ENCODE measurements around the gene RNU2-63P.
"Not testable (repeated sequence)": the region's sequence is repeated elsewhere in the genome, so short reads cannot be mapped to it uniquely, and the experiment has no call there.

The RNU2-63P gene

GRCh38 chr2:88027697-88028389 is 11.5 kb upstream of the RNU2-63P start:
- DNase-seq, result no peak

- no peak for DNase-seq
Measured at GRCh38 chr2:88024509-88024908, 8.2 kb upstream of the RNU2-63P start.

- no peak for DNase-seq
Measured at GRCh38 chr2:88022669-88022921, 6.2 kb upstream of the RNU2-63P start.

GRCh38 chr2:88019985-88020384 is 3.6 kb upstream of the RNU2-63P start:
- DNase-seq, result no peak

GRCh38 chr2:88018909-88019308 is 2.6 kb upstream of the RNU2-63P start:
- no peak for DNase-seq

GRCh38 chr2:88018077-88018805 is 1.9 kb upstream of the RNU2-63P start:
- DNase-seq, result not testable (repeated sequence)

GRCh38 chr2:88017780-88018038 is 1.4 kb upstream of the RNU2-63P start:
- DNase-seq, result not testable (repeated sequence)

- no peak for DNase-seq
Measured at GRCh38 chr2:88016960-88017779, 823 bp upstream of the RNU2-63P start.

GRCh38 chr2:88011011-88011410 is 5.3 kb downstream of the RNU2-63P start:
- no peak for DNase-seq

- no peak for DNase-seq
Measured at GRCh38 chr2:88010136-88010535, 6.2 kb downstream of the RNU2-63P start.

GRCh38 chr2:88006912-88007439 is 9.4 kb downstream of the RNU2-63P start:
- no peak for DNase-seq

- DNase-seq, result no peak
Measured at GRCh38 chr2:88005776-88006175, 10.6 kb downstream of the RNU2-63P start.

GRCh38 chr2:88003074-88003755 is 13.1 kb downstream of the RNU2-63P start:
- DNase-seq, result no peak

- no peak for DNase-seq
Measured at GRCh38 chr2:88002359-88002707, 14.0 kb downstream of the RNU2-63P start.

GRCh38 chr2:88000474-88000873 is 15.9 kb downstream of the RNU2-63P start:
- DNase-seq, result not testable (repeated sequence)

GRCh38 chr2:87996570-87996969 is 19.8 kb downstream of the RNU2-63P start:
- DNase-seq, result no peak

GRCh38 chr2:87995756-87996155 is 20.6 kb downstream of the RNU2-63P start:
- no peak for DNase-seq

- not testable (repeated sequence) for DNase-seq
Measured at GRCh38 chr2:87994304-87994850, 22.0 kb downstream of the RNU2-63P start.

- not testable (repeated sequence) for DNase-seq
Measured at GRCh38 chr2:87992569-87992968, 23.8 kb downstream of the RNU2-63P start.

GRCh38 chr2:87987473-87987872 is 28.9 kb downstream of the RNU2-63P start:
- DNase-seq, result not testable (repeated sequence)

- DNase-seq, result not testable (repeated sequence)
Measured at GRCh38 chr2:87985902-87986301, 30.4 kb downstream of the RNU2-63P start.

GRCh38 chr2:87981182-87981581 is 35.2 kb downstream of the RNU2-63P start:
- DNase-seq, result not testable (repeated sequence)

- DNase-seq, result not testable (repeated sequence)
Measured at GRCh38 chr2:87972385-87972784, 44.0 kb downstream of the RNU2-63P start.

All from amniotic stem cell (primary cell).